Left lung (tissue), 10 donors: ENCODE measurements around the gene FNDC3A. TPM values are rescaled to one million over a fixed set of nuclear protein-coding genes. Genes with fewer than 3 reads are reported as not detected.
A peak's percentile ranks its signal among the peaks of the same experiment; 100 is the strongest.

Experiments
- ATAC-seq: fragments of 200-7000 bp; cut with Tn5 transposase; one replicate; pipeline ENCODE4 v1.9.1; 2020; ENCODE audit warnings: moderate library complexity
- DNase-seq, 4 donors: peaks; one replicate each; pipeline ENCODE4 v3.0.0-alpha.2; 2013 to 2020
- H3K27ac ChIP-seq, 2 donors: fragments of 200-600 bp; sonication (generic) in 1 of 2; one replicate each; pipeline versions ENCODE4 v1.5.0 to v1.8.0; 2020 to 2021
- H3K27me3 ChIP-seq, 2 donors: fragments of 200-600 bp; sonication (generic) in 1 of 2; one replicate each; pipeline versions ENCODE4 v1.5.0 to v1.8.0; 2020 to 2021
- H3K36me3 ChIP-seq, 2 donors: fragments of 200-600 bp; sonication (generic) in 1 of 2; one replicate each; pipeline versions ENCODE4 v1.5.0 to v1.8.0; 2020 to 2021
- H3K4me1 ChIP-seq, 2 donors: fragments of 200-600 bp; one replicate each; pipeline ENCODE4 v1.8.0; 2021
- H3K4me3 ChIP-seq, 2 donors: fragments of 200-600 bp; sonication (generic) in 1 of 2; one replicate each; pipeline versions ENCODE4 v1.5.0 to v1.8.0; 2020 to 2021; ENCODE audit warnings: mild to moderate bottlenecking in 1 of 2
- H3K9me3 ChIP-seq, 2 donors: fragments of 200-600 bp; sonication (generic) in 1 of 2; one replicate each; pipeline versions ENCODE4 v1.5.0 to v1.8.0; 2020 to 2021
- CTCF ChIP-seq, 2 donors: fragments of 200-600 bp; sonication (generic) in 1 of 2; IDR thresholded peaks; one replicate each; pipeline versions ENCODE4 v1.5.0 to v1.8.0; 2021; ENCODE audit warnings: antibody characterized with exemption in 2 of 2
- intact Hi-C, 2 donors: fragments of 100-400 bp; cut with DNase I; formaldehyde crosslinking; loops; one replicate each; pipeline versions ENCODE4 v1.11.2 to v1.14.2; 2022
- polyA plus RNA-seq, 6 donors: library from polyadenylated mRNA; unstranded; fragments of 120-200 nt; gene quantifications; one replicate each; pipeline ENCODE4 v1.2.1, GENCODE V29; 2013; ENCODE audit not compliant: insufficient read length in 6 of 6
- total RNA-seq, 2 donors: library from RNA; stranded (reverse); fragmentation: NEBNext Ultra II Directional; extraction: Animal tissue kit (Norgen Biotek cat#: 25700); gene quantifications; one replicate each; pipeline ENCODE4 v1.2.1, GENCODE V29; 2021
- donor health status: DM: no; HTN: yes; CAD: no.
- donor health status: DM: no; HTN: no; CAD: no.

The FNDC3A gene
- total and polyA plus RNA-seq, 8 donors, result 55.5 to 80.5 (median 69.8) TPM

- peaks cover 0 to 29% of the 10 kb centered on the region in 2 donors for H3K9me3 ChIP-seq
- DNase-seq, result no peak
- no peaks in the 10 kb centered on the region for H3K36me3 ChIP-seq
- H3K27me3 ChIP-seq, result no peaks in the 10 kb centered on the region
- peak overlapping the region; percentile 57 to 85 for H3K4me3 ChIP-seq
- peak overlapping the region; percentile 98 for H3K27ac ChIP-seq
- ATAC-seq, result peak; percentile 59
- TF ChIP-seq CTCF (IDR thresholded peaks at IDR 0.05), result no peak
- intact Hi-C loops, result no loop called here
- peaks cover 9 to 50% of the 10 kb centered on the region in 2 donors for H3K4me1 ChIP-seq
Measured at GRCh38 chr13:48976576-48977285, 1.0 kb downstream of the FNDC3A start.

GRCh38 chr13:48977286-48977625 is 1.5 kb downstream of the FNDC3A start:
- H3K27ac ChIP-seq, result peak overlapping the region; percentile 98
- H3K9me3 ChIP-seq, result peaks cover 0 to 25% of the 10 kb centered on the region in 2 donors
- no peaks in the 10 kb centered on the region for H3K36me3 ChIP-seq
- peaks cover 9 to 56% of the 10 kb centered on the region in 2 donors for H3K4me1 ChIP-seq
- no peaks in the 10 kb centered on the region for H3K27me3 ChIP-seq
- no peak for TF ChIP-seq CTCF (IDR thresholded peaks at IDR 0.05)
- intact Hi-C loops, result no loop called here
- DNase-seq (peak in 1 of 4 donors; percentile 7), ATAC-seq (no peak)
- peak overlapping the region; percentile 57 to 85 for H3K4me3 ChIP-seq

- Histone ChIP-seq H3K9me3 (peaks cover 0 to 18% of the 10 kb centered on the region in 2 donors), H3K27me3 (no peaks in the 10 kb centered on the region), H3K36me3 (no peaks in the 10 kb centered on the region), H3K4me1 (peaks cover 9 to 63% of the 10 kb centered on the region in 2 donors), H3K4me3 (peak overlapping the region; percentile 57 to 85), H3K27ac (no peak overlapping the region)
- no peak for TF ChIP-seq CTCF (IDR thresholded peaks at IDR 0.05)
- no peak for ATAC-seq
- no peak for DNase-seq
- intact Hi-C loops, result no loop called here
Measured at GRCh38 chr13:48977973-48978372, 2.3 kb downstream of the FNDC3A start.

DNA sequence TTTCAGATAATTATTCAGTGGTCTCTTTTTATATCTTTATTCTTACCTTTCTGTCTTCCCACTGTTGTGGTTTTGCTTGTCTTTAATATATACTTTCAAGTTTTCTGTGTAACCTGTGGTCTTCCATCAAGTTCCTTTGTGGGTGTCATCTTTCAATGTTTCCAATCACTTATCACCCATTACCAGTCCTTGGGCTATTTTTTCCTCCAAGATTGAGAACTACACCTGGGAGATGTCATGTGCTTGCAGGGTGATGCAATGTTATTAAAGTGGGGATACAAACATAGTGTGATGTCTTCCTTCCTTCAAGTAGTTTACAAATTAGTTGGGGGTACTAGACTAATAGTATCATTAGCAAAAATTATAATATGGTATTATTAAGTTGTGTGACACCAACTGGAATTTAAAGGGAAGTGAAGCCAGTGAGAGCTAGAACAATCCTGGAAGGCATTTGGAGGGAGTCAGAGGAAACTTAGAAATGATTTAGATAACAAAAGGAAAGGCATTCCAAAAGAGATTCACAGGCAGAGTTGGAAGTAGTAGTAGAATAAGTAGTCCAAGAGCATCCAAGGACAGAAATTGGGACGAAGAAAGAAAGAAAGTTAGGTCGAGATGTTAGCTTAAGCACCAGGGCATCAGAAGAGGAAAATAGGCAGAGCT is 3.4 kb downstream of the FNDC3A start:
- no peak for ATAC-seq
- Histone ChIP-seq H3K4me1 (peaks cover 9 to 64% of the 10 kb centered on the region in 2 donors), H3K36me3 (no peaks in the 10 kb centered on the region), H3K27ac (no peak overlapping the region), H3K27me3 (no peaks in the 10 kb centered on the region), H3K4me3 (no peak overlapping the region), H3K9me3 (peaks cover 0 to 7% of the 10 kb centered on the region in 2 donors)
- intact Hi-C loops, result no loop called here
- DNase-seq, result no peak
- no peak for TF ChIP-seq CTCF (IDR thresholded peaks at IDR 0.05)

DNA sequence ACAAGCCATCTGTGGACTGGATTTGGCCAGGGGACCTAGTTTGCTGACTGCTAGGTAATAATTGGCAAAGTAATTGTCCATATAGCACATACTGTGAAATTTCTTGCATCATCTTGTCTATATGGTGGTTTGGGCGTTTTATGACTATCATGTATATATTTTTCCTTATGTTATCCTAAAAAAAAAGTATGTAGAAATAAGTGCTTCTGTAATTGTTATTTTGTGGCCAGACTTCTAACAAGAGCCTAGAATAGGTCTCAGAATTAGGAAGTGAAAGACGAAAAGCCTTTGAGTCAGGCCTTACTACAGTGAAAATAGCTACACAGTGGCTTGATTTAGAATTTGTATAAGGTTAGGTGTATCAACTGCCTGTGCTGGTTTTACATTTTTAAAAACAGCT is 4.2 kb downstream of the FNDC3A start:
- H3K27ac ChIP-seq, result no peak overlapping the region
- no peak for TF ChIP-seq CTCF (IDR thresholded peaks at IDR 0.05)
- peaks cover 9 to 58% of the 10 kb centered on the region in 2 donors for H3K4me1 ChIP-seq
- no peak overlapping the region for H3K4me3 ChIP-seq
- ATAC-seq (no peak), DNase-seq (no peak)
- no peaks in the 10 kb centered on the region for H3K36me3 ChIP-seq
- intact Hi-C loops, result no loop called here
- H3K9me3 ChIP-seq, result no peaks in the 10 kb centered on the region
- H3K27me3 ChIP-seq, result no peaks in the 10 kb centered on the region
